HEK293 (cell line): ENCODE data around the gene RALGAPA2.

ENCODE experiments used
- CTCF ChIA-PET: fragments of 350-600 bp; formaldehyde crosslinking; extraction: SDS; loops from one replicate; lab custom pipeline; 2021; ENCODE audit warnings: antibody characterized with exemption; lab: Yijun Ruan, JAX
- POLR2A ChIA-PET: fragments of 300-600 bp; formaldehyde crosslinking; extraction: SDS; loops from one replicate; lab custom pipeline; 2020; ENCODE audit warnings: antibody characterized with exemption, inconsistent platforms; lab: Yijun Ruan, JAX
- H3K27ac ChIP-seq: fragments of 200-500 bp; sonication (Bioruptor generic); 2 replicates; pipeline ENCODE4 v1.5.1; 2014; ENCODE audit warnings: low read depth, low read length, control low read depth, inconsistent platforms; ENCODE audit errors: extremely low read depth
- H3K36me3 ChIP-seq, 2 experiments: fragments of 200-500 bp in 1 of 2; sonication (Bioruptor generic) in 1 of 2; 1 replicate in 1 of 2; 2 replicates in 1 of 2; pipeline ENCODE4 v1.5.1; 2014 to 2017; ENCODE audit warnings: inconsistent platforms in 2 of 2, low read length in 2 of 2; ENCODE audit not compliant: control insufficient read depth in 2 of 2, insufficient read depth in 1 of 2
- H3K4me1 ChIP-seq: fragments of 200-500 bp; sonication (Bioruptor generic); 2 replicates; pipeline ENCODE4 v1.5.1; 2014; ENCODE audit warnings: mild to moderate bottlenecking, low read length, inconsistent platforms; ENCODE audit not compliant: control insufficient read depth, insufficient read depth
- H3K4me3 ChIP-seq: 2 replicates; pipeline ENCODE4 v1.5.1; 2011; ENCODE audit warnings: low read depth, mild to moderate bottlenecking, control low read depth, low read length, moderate library complexity
- H3K9me3 ChIP-seq: fragments of 200-500 bp; sonication (Bioruptor generic); 2 replicates; pipeline ENCODE4 v1.5.1; 2014; ENCODE audit warnings: low read depth, low read length, inconsistent platforms; ENCODE audit not compliant: control insufficient read depth, insufficient read depth
- AEBP2 ChIP-seq: fragments of 450-650 bp; formaldehyde crosslinking; IDR thresholded peaks from 2 replicates; pipeline ENCODE4 v1.5.1; 2016; ENCODE audit warnings: missing biosample characterization, missing genetic modification characterization, borderline replicate concordance
- EGR2 ChIP-seq: fragments of 450-650 bp; formaldehyde crosslinking; IDR thresholded peaks from 2 replicates; pipeline ENCODE4 v1.5.1; 2016; ENCODE audit warnings: low read depth, missing biosample characterization, missing genetic modification characterization
- IKZF3 ChIP-seq: fragments of 450-650 bp; IDR thresholded peaks from 2 replicates; pipeline ENCODE4 v1.5.0; 2018; ENCODE audit warnings: missing biosample characterization, mild to moderate bottlenecking, missing genetic modification characterization, moderate library complexity
- KLF1 ChIP-seq: fragments of 450-650 bp; formaldehyde crosslinking; IDR thresholded peaks from 2 replicates; pipeline ENCODE4 v1.5.1; 2016; ENCODE audit warnings: missing biosample characterization, missing genetic modification characterization
- SP3 ChIP-seq: fragments of 450-650 bp; formaldehyde crosslinking; IDR thresholded peaks from 2 replicates; pipeline ENCODE4 v1.5.1; 2016; ENCODE audit warnings: missing biosample characterization, missing genetic modification characterization
- TRIM28 ChIP-seq: IDR thresholded peaks from 2 replicates; pipeline ENCODE4 v1.6.1; 2011; ENCODE audit warnings: low read length, control low read depth, borderline replicate concordance
- ZBTB10 ChIP-seq: fragments of 450-650 bp; formaldehyde crosslinking; IDR thresholded peaks from 2 replicates; pipeline ENCODE4 v1.5.1; 2016; ENCODE audit warnings: missing biosample characterization, missing genetic modification characterization
- ZBTB17 ChIP-seq: fragments of 450-650 bp; formaldehyde crosslinking; IDR thresholded peaks from 2 replicates; pipeline ENCODE4 v1.5.1; 2016; ENCODE audit warnings: missing biosample characterization, missing genetic modification characterization
- ZBTB48 ChIP-seq: fragments of 450-650 bp; formaldehyde crosslinking; IDR thresholded peaks from 2 replicates; pipeline ENCODE4 v1.5.1; 2016; ENCODE audit warnings: missing biosample characterization, missing genetic modification characterization
- ZFP3 ChIP-seq: fragments of 450-650 bp; formaldehyde crosslinking; IDR thresholded peaks from 2 replicates; pipeline ENCODE4 v1.5.1; 2016; ENCODE audit warnings: low read depth, missing biosample characterization, missing genetic modification characterization
- ZNF2 ChIP-seq: fragments of 450-650 bp; formaldehyde crosslinking; IDR thresholded peaks from 2 replicates; pipeline ENCODE4 v1.5.1; 2016; ENCODE audit warnings: missing biosample characterization, missing genetic modification characterization
- ZNF248 ChIP-seq: fragments of 450-650 bp; formaldehyde crosslinking; IDR thresholded peaks from 2 replicates; pipeline ENCODE4 v1.5.1; 2017; ENCODE audit warnings: missing biosample characterization, missing genetic modification characterization
- ZNF354C ChIP-seq: fragments of 450-650 bp; formaldehyde crosslinking; IDR thresholded peaks from 2 replicates; pipeline ENCODE4 v1.5.1; 2016; ENCODE audit warnings: missing biosample characterization, missing genetic modification characterization, low read depth, borderline replicate concordance
- ZNF423 ChIP-seq: fragments of 450-650 bp; formaldehyde crosslinking; IDR thresholded peaks from 2 replicates; pipeline ENCODE4 v1.5.1; 2016; ENCODE audit warnings: missing biosample characterization, missing genetic modification characterization
- ZNF48 ChIP-seq: fragments of 450-650 bp; formaldehyde crosslinking; IDR thresholded peaks from 2 replicates; pipeline ENCODE4 v1.5.1; 2016; ENCODE audit warnings: missing biosample characterization, missing genetic modification characterization
- ZNF510 ChIP-seq: fragments of 450-650 bp; formaldehyde crosslinking; IDR thresholded peaks from 2 replicates; pipeline ENCODE4 v1.5.1; 2018; ENCODE audit warnings: mild to moderate bottlenecking, missing genetic modification characterization, missing biosample characterization; ENCODE audit not compliant: insufficient replicate concordance
- ZNF548 ChIP-seq: fragments of 450-650 bp; formaldehyde crosslinking; IDR thresholded peaks from 2 replicates; pipeline ENCODE4 v1.5.1; 2016; ENCODE audit warnings: missing biosample characterization, missing genetic modification characterization
- ZNF560 ChIP-seq: fragments of 450-650 bp; formaldehyde crosslinking; IDR thresholded peaks from 2 replicates; pipeline ENCODE4 v1.5.1; 2017; ENCODE audit warnings: missing biosample characterization, missing genetic modification characterization, borderline replicate concordance
- ZNF624 ChIP-seq: fragments of 450-650 bp; formaldehyde crosslinking; IDR thresholded peaks from 2 replicates; pipeline ENCODE4 v1.5.1; 2017; ENCODE audit warnings: missing biosample characterization, missing genetic modification characterization
- ZNF654 ChIP-seq: fragments of 450-650 bp; formaldehyde crosslinking; IDR thresholded peaks from 2 replicates; pipeline ENCODE4 v1.5.1; 2016; ENCODE audit warnings: low read depth, missing biosample characterization, missing genetic modification characterization
- ZNF660 ChIP-seq: fragments of 450-650 bp; IDR thresholded peaks from 2 replicates; pipeline ENCODE4 v1.5.1; 2018; ENCODE audit warnings: missing biosample characterization, mild to moderate bottlenecking, missing genetic modification characterization
- ZNF670 ChIP-seq: fragments of 450-650 bp; formaldehyde crosslinking; IDR thresholded peaks from 2 replicates; pipeline ENCODE4 v1.5.1; 2016; ENCODE audit warnings: missing biosample characterization, missing genetic modification characterization, low read depth
- ZNF677 ChIP-seq: fragments of 450-650 bp; IDR thresholded peaks from 2 replicates; pipeline ENCODE4 v1.5.0; 2018; ENCODE audit warnings: missing biosample characterization, mild to moderate bottlenecking, missing genetic modification characterization, moderate library complexity
- ZNF837 ChIP-seq: fragments of 450-650 bp; formaldehyde crosslinking; IDR thresholded peaks from 2 replicates; pipeline ENCODE4 v1.5.1; 2016; ENCODE audit warnings: missing biosample characterization, missing genetic modification characterization
- ZSCAN23 ChIP-seq: fragments of 450-650 bp; formaldehyde crosslinking; IDR thresholded peaks from 2 replicates; pipeline ENCODE4 v1.5.1; 2016; ENCODE audit warnings: missing biosample characterization, missing genetic modification characterization
- TF ChIP-seq, protein P1 (sequence below): fragments of 450-650 bp; formaldehyde crosslinking; IDR thresholded peaks from 2 replicates; pipeline ENCODE4 v1.5.1; 2016; ENCODE audit warnings: missing biosample characterization, missing genetic modification characterization, low read depth

Gene RALGAPA2

DNA sequence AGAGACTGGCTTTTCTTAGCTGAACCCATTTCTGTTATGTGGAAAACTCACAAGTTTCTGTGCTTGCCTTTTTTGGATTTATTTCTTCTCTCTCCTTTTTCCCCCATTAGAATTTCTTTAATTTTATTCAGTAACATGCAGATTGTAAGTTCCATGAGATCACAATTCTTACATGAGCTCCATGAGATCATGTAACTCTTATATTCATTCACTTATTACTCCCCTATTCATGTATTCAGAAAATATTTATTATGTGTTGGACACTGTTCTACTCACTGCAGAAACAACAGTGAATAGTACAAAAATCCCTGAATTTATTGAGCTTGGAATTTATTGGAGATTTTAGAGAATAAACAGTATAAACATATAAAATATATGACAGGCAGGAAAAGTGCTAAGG, 238.8 kb downstream of the RALGAPA2 start:
- H3K9me3 ChIP-seq = no peaks in the 10 kb centered on the region
- POLR2A ChIA-PET = no interaction called here
- no peak overlapping the region for H3K27ac ChIP-seq
- no peak for TF ChIP-seq ZBTB10 (tag by site-specific recombination)
- TF ChIP-seq ZNF837 (tag by site-specific recombination) = no peak
- no peak for TF ChIP-seq ZBTB48 (tag by site-specific recombination)
- no peak for TF ChIP-seq ZNF670
- no peak for TF ChIP-seq ZNF354C (tag by site-specific recombination)
- no peak for TF ChIP-seq AEBP2 (tag by site-specific recombination)
- TF ChIP-seq IKZF3 (tag by site-specific recombination) = no peak
- no peak for TF ChIP-seq ZNF510 (tag by site-specific recombination)
- TF ChIP-seq KLF1 = no peak
- TF ChIP-seq ZNF548 (tag by site-specific recombination) = no peak
- TF ChIP-seq EGR2 (tag by site-specific recombination) = no peak
- no peaks in the 10 kb centered on the region for H3K36me3 ChIP-seq
- CTCF ChIA-PET = no interaction called here
- no peaks in the 10 kb centered on the region for H3K4me1 ChIP-seq
- H3K4me3 ChIP-seq = no peak overlapping the region

- ChIA-PET POLR2A (no interaction called here), CTCF (no interaction called here)
- Histone ChIP-seq H3K9me3 (no peaks in the 10 kb centered on the region), H3K4me3 (no peak overlapping the region), H3K4me1 (no peaks in the 10 kb centered on the region), H3K36me3 (no peaks in the 10 kb centered on the region), H3K27ac (no peak overlapping the region)
- TF ChIP-seq ZBTB17 = no peak
- no peak for TF ChIP-seq SP3 (tag by site-specific recombination)
- no peak for TF ChIP-seq ZNF660
- TF ChIP-seq ZFP3 (tag by site-specific recombination) = no peak
- no peak for TF ChIP-seq ZNF654 (tag by site-specific recombination)
- TF ChIP-seq ZNF677 (tag by site-specific recombination) = no peak
- no peak for TF ChIP-seq ZNF624
- TF ChIP-seq ZNF248 (tag by site-specific recombination) = no peak
- no peak for TF ChIP-seq ZNF2
- TF ChIP-seq ZNF48 = no peak
- no peak for TF ChIP-seq ZNF423 (tag by site-specific recombination)
- TF ChIP-seq ZSCAN23 = no peak
- TF ChIP-seq, protein P1, sequence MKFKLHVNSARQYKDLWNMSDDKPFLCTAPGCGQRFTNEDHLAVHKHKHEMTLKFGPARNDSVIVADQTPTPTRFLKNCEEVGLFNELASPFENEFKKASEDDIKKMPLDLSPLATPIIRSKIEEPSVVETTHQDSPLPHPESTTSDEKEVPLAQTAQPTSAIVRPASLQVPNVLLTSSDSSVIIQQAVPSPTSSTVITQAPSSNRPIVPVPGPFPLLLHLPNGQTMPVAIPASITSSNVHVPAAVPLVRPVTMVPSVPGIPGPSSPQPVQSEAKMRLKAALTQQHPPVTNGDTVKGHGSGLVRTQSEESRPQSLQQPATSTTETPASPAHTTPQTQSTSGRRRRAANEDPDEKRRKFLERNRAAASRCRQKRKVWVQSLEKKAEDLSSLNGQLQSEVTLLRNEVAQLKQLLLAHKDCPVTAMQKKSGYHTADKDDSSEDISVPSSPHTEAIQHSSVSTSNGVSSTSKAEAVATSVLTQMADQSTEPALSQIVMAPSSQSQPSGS (tag by site-specific recombination) = no peak
- no peak for TF ChIP-seq ZNF560 (tag by site-specific recombination)
- TF ChIP-seq TRIM28 = no peak
These were observed 239.7 kb downstream of the RALGAPA2 start for GRCh38 chr20:20472684-20473274.
